SU-DHL-6 (cell line): ENCODE measurements around the gene TIMM23B.
"Not testable (repeated sequence)": the region's sequence is repeated elsewhere in the genome, so short reads cannot be mapped to it uniquely, and the experiment has no call there.

ENCODE experiments used
- H2AFZ ChIP-seq: fragments of 200-600 bp; sonication (generic); 2 replicates; pipeline ENCODE4 v1.6.1; 2014; ENCODE audit warnings: low read depth, mild to moderate bottlenecking, moderate library complexity, mixed read lengths, antibody characterized with exemption, low read length; ENCODE audit not compliant: severe bottlenecking
- H3F3A ChIP-seq: fragments of 200-600 bp; shearing (Covaris generic); 2 replicates; pipeline ENCODE4 v1.6.0; 2016; ENCODE audit warnings: antibody characterized with exemption, mild to moderate bottlenecking; ENCODE audit not compliant: insufficient read depth
- H3K27ac ChIP-seq: fragments of 200-600 bp; sonication (generic); 2 replicates; pipeline ENCODE4 v1.5.1; 2016; ENCODE audit warnings: low read depth, mild to moderate bottlenecking, low read length, moderate library complexity, mixed read lengths
- H3K27me3 ChIP-seq: fragments of 200-600 bp; sonication (generic), shearing (Covaris generic); 2 replicates; pipeline ENCODE4 v1.6.0; 2014; ENCODE audit warnings: mild to moderate bottlenecking, low read length
- H3K36me3 ChIP-seq: fragments of 200-600 bp; sonication (generic); 2 replicates; pipeline ENCODE4 v1.6.1; 2014; ENCODE audit warnings: mild to moderate bottlenecking, low read length, mixed read lengths
- H3K4me2 ChIP-seq: fragments of 300-600, 200-600 bp; shearing (Covaris generic), sonication (generic); 2 replicates; pipeline ENCODE4 v1.6.0; 2014; ENCODE audit warnings: low read length, low read depth, mild to moderate bottlenecking; ENCODE audit not compliant: poor library complexity, severe bottlenecking
- H3K4me3 ChIP-seq: fragments of 200-600 bp; sonication (generic); 2 replicates; pipeline ENCODE4 v1.5.1; 2014; ENCODE audit warnings: antibody characterized with exemption, low read length, mild to moderate bottlenecking, mixed read lengths; ENCODE audit not compliant: insufficient read depth, poor library complexity, severe bottlenecking
- H3K79me2 ChIP-seq: fragments of 200-600 bp; sonication (generic); 2 replicates; pipeline ENCODE4 v1.6.1; 2014; ENCODE audit warnings: mild to moderate bottlenecking, low read length, moderate library complexity; ENCODE audit not compliant: insufficient read depth
- H3K9ac ChIP-seq: fragments of 200-600 bp; sonication (generic); 2 replicates; pipeline ENCODE4 v1.7.0; 2014; ENCODE audit warnings: mild to moderate bottlenecking, low read length
- H3K9me2 ChIP-seq: fragments of 200-600 bp; sonication (generic); replicated peaks from 2 replicates; pipeline ENCODE4 v1.6.1; 2014; ENCODE audit warnings: low read length; ENCODE audit not compliant: insufficient read depth
- H3K9me3 ChIP-seq: fragments of 200-600 bp; sonication (generic); 2 replicates; pipeline ENCODE4 v1.6.1; 2014; ENCODE audit warnings: low read length, mixed read lengths; ENCODE audit not compliant: insufficient read depth
- H4K20me1 ChIP-seq: fragments of 200-600 bp; sonication (generic); 2 replicates; pipeline ENCODE4 v1.6.1; 2014; ENCODE audit warnings: low read depth, mild to moderate bottlenecking, antibody characterized with exemption, low read length, moderate library complexity, mixed read lengths

The TIMM23B gene

DNA sequence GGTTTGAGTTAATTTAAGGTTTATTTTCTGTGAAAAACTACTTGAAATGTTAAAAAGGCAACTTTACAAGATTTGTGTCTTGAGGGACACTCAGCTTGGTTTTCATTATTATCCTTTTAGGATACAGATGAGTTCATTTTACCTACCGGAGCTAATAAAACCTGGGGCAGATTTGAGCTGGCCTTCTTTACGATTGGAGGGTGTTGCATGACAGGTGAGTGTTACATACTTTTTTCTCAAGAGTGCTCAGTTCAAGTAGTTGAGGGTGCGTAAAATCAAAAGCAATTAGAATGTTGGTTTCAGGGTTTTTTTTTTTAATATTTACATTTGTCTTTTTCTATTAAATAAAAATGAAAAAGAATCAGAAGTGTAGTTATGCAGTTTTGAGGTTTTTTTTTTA, 10.2 kb downstream of the TIMM23B start:
- not testable (repeated sequence) for H3K9me3 ChIP-seq, H2AFZ ChIP-seq, H4K20me1 ChIP-seq, H3K9ac ChIP-seq, H3K4me2 ChIP-seq, H3K79me2 ChIP-seq, H3F3A ChIP-seq, H3K27ac ChIP-seq, H3K36me3 ChIP-seq, H3K27me3 ChIP-seq, H3K4me3 ChIP-seq, H3K9me2 ChIP-seq

DNA sequence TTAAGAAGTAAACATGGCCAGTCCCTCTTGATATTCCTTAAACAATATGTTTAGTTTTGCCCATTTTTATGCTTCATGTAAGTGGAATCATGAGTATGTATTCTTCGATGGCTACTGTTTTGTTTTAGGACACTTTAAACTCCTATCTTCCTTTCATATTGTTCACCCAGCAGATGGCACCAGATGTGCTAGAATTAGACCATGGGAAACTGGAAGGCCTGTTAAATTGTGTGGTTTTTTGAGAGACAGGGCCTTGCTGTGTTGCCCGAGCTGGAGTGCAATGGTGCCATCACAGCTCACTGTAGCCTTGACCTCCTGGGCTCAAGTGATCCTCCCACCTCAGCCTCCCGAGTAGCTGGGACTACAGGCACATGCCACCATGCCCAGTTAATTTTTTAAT, 11.3 kb downstream of the TIMM23B start:
- not testable (repeated sequence) for H2AFZ ChIP-seq, H3K4me2 ChIP-seq, H3F3A ChIP-seq, H3K27me3 ChIP-seq, H3K36me3 ChIP-seq, H3K27ac ChIP-seq, H3K4me3 ChIP-seq, H4K20me1 ChIP-seq, H3K9me2 ChIP-seq, H3K9me3 ChIP-seq, H3K9ac ChIP-seq, H3K79me2 ChIP-seq

- H3K27ac ChIP-seq, H3K79me2 ChIP-seq, H3K9me3 ChIP-seq, H3F3A ChIP-seq, H3K9me2 ChIP-seq, H3K9ac ChIP-seq, H3K36me3 ChIP-seq, H2AFZ ChIP-seq, H4K20me1 ChIP-seq, H3K27me3 ChIP-seq, H3K4me3 ChIP-seq, H3K4me2 ChIP-seq: not testable (repeated sequence)
Observed at GRCh38 chr10:49970331-49970857, 28.5 kb downstream of the TIMM23B start.

- H3K9ac ChIP-seq, H4K20me1 ChIP-seq, H3K9me2 ChIP-seq, H3K4me2 ChIP-seq, H3F3A ChIP-seq, H3K9me3 ChIP-seq, H2AFZ ChIP-seq, H3K27me3 ChIP-seq, H3K27ac ChIP-seq, H3K4me3 ChIP-seq, H3K79me2 ChIP-seq, H3K36me3 ChIP-seq: not testable (repeated sequence)
Observed at GRCh38 chr10:49971466-49971865, 29.6 kb downstream of the TIMM23B start.

- not testable (repeated sequence) for H3F3A ChIP-seq, H3K36me3 ChIP-seq, H3K9ac ChIP-seq, H4K20me1 ChIP-seq, H3K27me3 ChIP-seq, H3K4me3 ChIP-seq, H3K27ac ChIP-seq, H3K9me2 ChIP-seq, H3K9me3 ChIP-seq, H3K79me2 ChIP-seq, H3K4me2 ChIP-seq, H2AFZ ChIP-seq
Observed at GRCh38 chr10:49972094-49972493, 30.2 kb downstream of the TIMM23B start.

GRCh38 chr10:49977756-49978155, 35.9 kb downstream of the TIMM23B start:
- not testable (repeated sequence) for H3K27me3 ChIP-seq, H2AFZ ChIP-seq, H3K4me2 ChIP-seq, H3K79me2 ChIP-seq, H3K9ac ChIP-seq, H3K4me3 ChIP-seq, H3F3A ChIP-seq, H3K36me3 ChIP-seq, H3K27ac ChIP-seq, H3K9me3 ChIP-seq, H4K20me1 ChIP-seq, H3K9me2 ChIP-seq

- H4K20me1 ChIP-seq, H3K4me3 ChIP-seq, H3K36me3 ChIP-seq, H3K4me2 ChIP-seq, H2AFZ ChIP-seq, H3K79me2 ChIP-seq, H3F3A ChIP-seq, H3K9me2 ChIP-seq, H3K27ac ChIP-seq, H3K9me3 ChIP-seq, H3K9ac ChIP-seq, H3K27me3 ChIP-seq: not testable (repeated sequence)
Observed at GRCh38 chr10:49987207-49987606, 45.4 kb downstream of the TIMM23B start.

DNA sequence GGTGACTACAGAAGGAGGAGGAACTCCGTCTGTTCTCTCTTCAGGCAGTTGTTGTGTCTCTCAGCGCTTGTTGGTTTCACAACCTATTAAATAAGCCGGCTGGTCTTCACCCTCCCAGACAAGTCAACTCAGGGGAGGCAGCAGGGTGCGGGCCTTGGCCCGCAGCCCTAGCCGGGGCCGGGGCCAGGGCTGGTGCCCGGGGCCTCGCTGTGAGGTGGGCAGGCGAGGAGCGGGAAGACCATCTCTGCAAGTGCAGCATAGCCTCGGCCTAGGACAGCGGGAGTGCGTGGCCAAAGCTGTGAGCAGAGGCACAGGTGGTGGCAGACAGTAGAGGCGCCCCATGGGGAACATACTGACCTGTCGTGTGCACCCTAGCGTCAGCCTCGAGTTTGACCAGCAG, 46.5 kb downstream of the TIMM23B start, which contains the start of gene AGAP6:
Gene AGAP6, plus strand, starts transcription at position 31 of the 400 bp plus-strand sequence. Its CDS starts 310 bp downstream, at position 341.
- not testable (repeated sequence) for H3K9me2 ChIP-seq, H3K36me3 ChIP-seq, H3K79me2 ChIP-seq, H3K27me3 ChIP-seq, H2AFZ ChIP-seq, H3K4me3 ChIP-seq, H3K27ac ChIP-seq, H3F3A ChIP-seq, H3K9me3 ChIP-seq, H3K9ac ChIP-seq, H3K4me2 ChIP-seq, H4K20me1 ChIP-seq
